ENCODE data around the gene KAT8. TPM values are rescaled to one million over a fixed set of nuclear protein-coding genes. Genes with fewer than 3 reads are reported as not detected.
A peak's percentile ranks its signal among the peaks of the same experiment; 100 is the strongest.

The KAT8 gene
- total RNA-seq, 2 donors from 2014 or later, result 86.7 to 97.6 TPM

GRCh38 chr16:31118223-31119155 lies 1.0 kb downstream of the KAT8 start:
- DNase-seq, result no peak
- Mint-ChIP-seq H3K27ac (peak overlapping the region; percentile 95), H3K4me1 (peaks cover 14% of the 10 kb centered on the region), H3K4me3 (peak overlapping the region; percentile 93), H3K36me3 (ENCODE audit: low read depth) (peaks cover 6% of the 10 kb centered on the region), H3K27me3 (no peaks in the 10 kb centered on the region)
- ATAC-seq, result no peak
- no peaks in the 10 kb centered on the region for H3K9me3 ChIP-seq (ENCODE audit: control insufficient read depth, low read length, poor library complexity, severe bottlenecking)

- ATAC-seq (no peak), DNase-seq (no peak)
- H3K4me1 Mint-ChIP-seq, result peaks cover 12% of the 10 kb centered on the region
- no peak overlapping the region for H3K4me3 Mint-ChIP-seq
- H3K9me3 ChIP-seq (ENCODE audit: control insufficient read depth, low read length, poor library complexity, severe bottlenecking), result no peaks in the 10 kb centered on the region
- peaks cover 6% of the 10 kb centered on the region for H3K36me3 Mint-ChIP-seq (ENCODE audit: low read depth)
- no peak overlapping the region for H3K27ac Mint-ChIP-seq
- no peaks in the 10 kb centered on the region for H3K27me3 Mint-ChIP-seq
These were observed 2.7 kb downstream of the KAT8 start for GRCh38 chr16:31120129-31120528.

- Mint-ChIP-seq H3K36me3 (ENCODE audit: low read depth) (no peaks in the 10 kb centered on the region), H3K4me3 (no peak overlapping the region), H3K27ac (peak overlapping the region; percentile 47), H3K27me3 (no peaks in the 10 kb centered on the region), H3K4me1 (peaks cover 2% of the 10 kb centered on the region)
- no peaks in the 10 kb centered on the region for H3K9me3 ChIP-seq (ENCODE audit: control insufficient read depth, low read length, poor library complexity, severe bottlenecking)
- no peak for DNase-seq
- ATAC-seq, result no peak
These were observed 8.4 kb downstream of the KAT8 start for GRCh38 chr16:31125844-31126243.

- Mint-ChIP-seq H3K36me3 (ENCODE audit: low read depth) (no peaks in the 10 kb centered on the region), H3K4me3 (no peak overlapping the region), H3K4me1 (peaks cover 2% of the 10 kb centered on the region), H3K27ac (no peak overlapping the region), H3K27me3 (no peaks in the 10 kb centered on the region)
- no peaks in the 10 kb centered on the region for H3K9me3 ChIP-seq (ENCODE audit: control insufficient read depth, low read length, poor library complexity, severe bottlenecking)
- DNase-seq, result no peak
- no peak for ATAC-seq
These were observed 9.7 kb downstream of the KAT8 start for GRCh38 chr16:31127182-31127581.

- Mint-ChIP-seq H3K4me1 (peaks cover 4% of the 10 kb centered on the region), H3K4me3 (no peak overlapping the region), H3K36me3 (ENCODE audit: low read depth) (no peaks in the 10 kb centered on the region), H3K27me3 (no peaks in the 10 kb centered on the region), H3K27ac (peak overlapping the region; percentile 16)
- DNase-seq (no peak), ATAC-seq (peak; percentile 54)
- H3K9me3 ChIP-seq (ENCODE audit: control insufficient read depth, low read length, poor library complexity, severe bottlenecking), result no peaks in the 10 kb centered on the region
These were observed 11.5 kb downstream of the KAT8 start for GRCh38 chr16:31128711-31129567.

GRCh38 chr16:31129568-31130335 lies 12.3 kb downstream of the KAT8 start:
- no peaks in the 10 kb centered on the region for H3K9me3 ChIP-seq (ENCODE audit: control insufficient read depth, low read length, poor library complexity, severe bottlenecking)
- DNase-seq, result no peak
- Mint-ChIP-seq H3K27me3 (no peaks in the 10 kb centered on the region), H3K36me3 (ENCODE audit: low read depth) (no peaks in the 10 kb centered on the region), H3K27ac (no peak overlapping the region), H3K4me1 (peaks cover 4% of the 10 kb centered on the region), H3K4me3 (no peak overlapping the region)
- ATAC-seq, result no peak

- no peaks in the 10 kb centered on the region for H3K27me3 Mint-ChIP-seq
- H3K9me3 ChIP-seq (ENCODE audit: control insufficient read depth, low read length, poor library complexity, severe bottlenecking), result no peaks in the 10 kb centered on the region
- DNase-seq, result no peak
- peaks cover 4% of the 10 kb centered on the region for H3K4me1 Mint-ChIP-seq
- ATAC-seq, result no peak
- H3K27ac Mint-ChIP-seq, result no peak overlapping the region
- no peaks in the 10 kb centered on the region for H3K36me3 Mint-ChIP-seq (ENCODE audit: low read depth)
- no peak overlapping the region for H3K4me3 Mint-ChIP-seq
These were observed 12.9 kb downstream of the KAT8 start for GRCh38 chr16:31130336-31130891.

GRCh38 chr16:31130899-31131298 lies 13.4 kb downstream of the KAT8 start:
- no peaks in the 10 kb centered on the region for H3K9me3 ChIP-seq (ENCODE audit: control insufficient read depth, low read length, poor library complexity, severe bottlenecking)
- Mint-ChIP-seq H3K36me3 (ENCODE audit: low read depth) (no peaks in the 10 kb centered on the region), H3K27me3 (no peaks in the 10 kb centered on the region), H3K4me3 (no peak overlapping the region), H3K27ac (no peak overlapping the region), H3K4me1 (peaks cover 4% of the 10 kb centered on the region)
- DNase-seq (no peak), ATAC-seq (no peak)

GRCh38 chr16:31131416-31131815 lies 14.0 kb downstream of the KAT8 start:
- Mint-ChIP-seq H3K4me1 (peaks cover 4% of the 10 kb centered on the region), H3K27me3 (no peaks in the 10 kb centered on the region), H3K36me3 (ENCODE audit: low read depth) (no peaks in the 10 kb centered on the region), H3K4me3 (no peak overlapping the region), H3K27ac (no peak overlapping the region)
- ATAC-seq (no peak), DNase-seq (no peak)
- H3K9me3 ChIP-seq (ENCODE audit: control insufficient read depth, low read length, poor library complexity, severe bottlenecking), result no peaks in the 10 kb centered on the region

GRCh38 chr16:31131841-31132271 lies 14.4 kb downstream of the KAT8 start:
- H3K4me1 Mint-ChIP-seq, result peaks cover 4% of the 10 kb centered on the region
- peak overlapping the region; percentile 77 for H3K27ac Mint-ChIP-seq
- no peak for DNase-seq
- H3K9me3 ChIP-seq (ENCODE audit: control insufficient read depth, low read length, poor library complexity, severe bottlenecking), result no peaks in the 10 kb centered on the region
- H3K27me3 Mint-ChIP-seq, result no peaks in the 10 kb centered on the region
- no peak for ATAC-seq
- H3K4me3 Mint-ChIP-seq, result no peak overlapping the region
- H3K36me3 Mint-ChIP-seq (ENCODE audit: low read depth), result no peaks in the 10 kb centered on the region

- H3K4me1 Mint-ChIP-seq, result peaks cover 4% of the 10 kb centered on the region
- DNase-seq (no peak), ATAC-seq (no peak)
- H3K4me3 Mint-ChIP-seq, result no peak overlapping the region
- H3K36me3 Mint-ChIP-seq (ENCODE audit: low read depth), result no peaks in the 10 kb centered on the region
- H3K9me3 ChIP-seq (ENCODE audit: control insufficient read depth, low read length, poor library complexity, severe bottlenecking), result no peaks in the 10 kb centered on the region
- no peaks in the 10 kb centered on the region for H3K27me3 Mint-ChIP-seq
- H3K27ac Mint-ChIP-seq, result peak overlapping the region; percentile 77
These were observed 15.0 kb downstream of the KAT8 start for GRCh38 chr16:31132303-31132979.

GRCh38 chr16:31133046-31133501 lies 15.6 kb downstream of the KAT8 start:
- Mint-ChIP-seq H3K4me3 (no peak overlapping the region), H3K4me1 (peaks cover 4% of the 10 kb centered on the region), H3K36me3 (ENCODE audit: low read depth) (no peaks in the 10 kb centered on the region), H3K27ac (peak overlapping the region; percentile 77), H3K27me3 (no peaks in the 10 kb centered on the region)
- ATAC-seq, result no peak
- no peak for DNase-seq
- no peaks in the 10 kb centered on the region for H3K9me3 ChIP-seq (ENCODE audit: control insufficient read depth, low read length, poor library complexity, severe bottlenecking)
